WERI-Rb-1 (cell line): ENCODE measurements around the gene PSME3IP1.

Experiments used
- DNase-seq: peaks from one replicate; pipeline ENCODE4 v3.0.0-alpha.2; 2020
- H3K27ac ChIP-seq: fragments of 250-450 bp; sonication (Bioruptor Pico); 2 replicates; pipeline ENCODE4 v1.5.1; 2020; ENCODE audit warnings: mild to moderate bottlenecking, moderate library complexity
- H3K27me3 ChIP-seq: fragments of 250-450 bp; sonication (Bioruptor Pico); 2 replicates; pipeline ENCODE4 v1.5.1; 2021; ENCODE audit warnings: mild to moderate bottlenecking, low read depth, moderate library complexity; ENCODE audit not compliant: insufficient read depth, severe bottlenecking
- H3K36me3 ChIP-seq: fragments of 250-450 bp; sonication (Bioruptor Pico); 2 replicates; pipeline ENCODE4 v1.5.1; 2020; ENCODE audit warnings: mild to moderate bottlenecking, moderate library complexity
- H3K4me3 ChIP-seq: 2 replicates; pipeline ENCODE4 v1.5.1; 2011; ENCODE audit warnings: low read depth, mild to moderate bottlenecking, control low read depth, low read length
- H3K9me3 ChIP-seq: fragments of 250-450 bp; sonication (Bioruptor Pico); 2 replicates; pipeline ENCODE4 v1.5.1; 2021; ENCODE audit warnings: mild to moderate bottlenecking, moderate library complexity; ENCODE audit not compliant: severe bottlenecking
- TF ChIP-seq, protein P1 (sequence below): IDR thresholded peaks from 2 replicates; pipeline ENCODE4 v1.5.1; 2011; ENCODE audit warnings: low read depth, mild to moderate bottlenecking, control low read depth, inconsistent platforms, low read length

Gene PSME3IP1

DNA sequence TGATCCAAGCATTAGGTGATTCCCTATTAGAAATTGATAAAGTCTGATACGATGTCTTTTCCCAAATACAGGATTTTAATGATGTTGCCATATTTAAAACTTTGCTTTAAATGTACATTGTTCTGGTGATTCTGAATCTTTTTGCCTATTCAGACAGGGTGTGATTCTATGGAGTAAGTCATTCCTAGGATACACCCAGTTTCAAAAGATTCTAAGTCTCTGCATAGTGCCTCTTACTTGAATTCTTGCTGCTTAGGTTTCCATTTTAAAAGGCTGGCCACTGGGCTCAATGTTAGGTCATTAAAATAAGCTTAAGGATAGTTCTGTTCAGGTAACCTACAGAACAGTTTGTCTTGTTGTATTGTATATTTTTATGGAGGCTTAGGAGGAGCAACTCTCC is 37.2 kb upstream of the PSME3IP1 start:
- DNase-seq: no peak
- TF ChIP-seq, protein P1, sequence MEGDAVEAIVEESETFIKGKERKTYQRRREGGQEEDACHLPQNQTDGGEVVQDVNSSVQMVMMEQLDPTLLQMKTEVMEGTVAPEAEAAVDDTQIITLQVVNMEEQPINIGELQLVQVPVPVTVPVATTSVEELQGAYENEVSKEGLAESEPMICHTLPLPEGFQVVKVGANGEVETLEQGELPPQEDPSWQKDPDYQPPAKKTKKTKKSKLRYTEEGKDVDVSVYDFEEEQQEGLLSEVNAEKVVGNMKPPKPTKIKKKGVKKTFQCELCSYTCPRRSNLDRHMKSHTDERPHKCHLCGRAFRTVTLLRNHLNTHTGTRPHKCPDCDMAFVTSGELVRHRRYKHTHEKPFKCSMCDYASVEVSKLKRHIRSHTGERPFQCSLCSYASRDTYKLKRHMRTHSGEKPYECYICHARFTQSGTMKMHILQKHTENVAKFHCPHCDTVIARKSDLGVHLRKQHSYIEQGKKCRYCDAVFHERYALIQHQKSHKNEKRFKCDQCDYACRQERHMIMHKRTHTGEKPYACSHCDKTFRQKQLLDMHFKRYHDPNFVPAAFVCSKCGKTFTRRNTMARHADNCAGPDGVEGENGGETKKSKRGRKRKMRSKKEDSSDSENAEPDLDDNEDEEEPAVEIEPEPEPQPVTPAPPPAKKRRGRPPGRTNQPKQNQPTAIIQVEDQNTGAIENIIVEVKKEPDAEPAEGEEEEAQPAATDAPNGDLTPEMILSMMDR: no peak
- no peaks in the 10 kb centered on the region for H3K27me3 ChIP-seq
- no peak overlapping the region for H3K4me3 ChIP-seq
- no peak overlapping the region for H3K27ac ChIP-seq
- no peaks in the 10 kb centered on the region for H3K9me3 ChIP-seq
- peaks cover 87% of the 10 kb centered on the region for H3K36me3 ChIP-seq

DNA sequence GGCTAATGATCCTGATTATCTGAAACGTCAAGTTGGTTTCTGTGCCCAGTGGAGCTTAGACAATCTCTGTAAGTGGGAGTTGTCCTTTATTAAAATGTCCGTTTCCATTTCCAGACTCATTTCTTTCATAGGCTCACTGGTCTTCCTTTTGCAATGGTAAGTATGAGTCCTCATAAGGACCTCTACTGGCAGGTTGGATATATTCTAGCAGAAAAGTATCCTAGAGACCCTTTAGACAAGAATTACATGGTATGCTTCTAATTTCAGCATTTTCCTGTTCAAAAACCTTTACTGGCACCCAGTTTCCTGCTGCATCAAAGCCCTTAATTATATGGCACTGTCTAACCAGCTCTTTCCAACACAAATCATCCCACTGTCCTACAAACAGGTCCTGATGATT is 31.1 kb upstream of the PSME3IP1 start:
- Histone ChIP-seq H3K27ac (no peak overlapping the region), H3K9me3 (no peaks in the 10 kb centered on the region), H3K27me3 (no peaks in the 10 kb centered on the region), H3K4me3 (no peak overlapping the region), H3K36me3 (peaks cover 88% of the 10 kb centered on the region)
- no peak for DNase-seq
- TF ChIP-seq, protein P1: no peak

DNA sequence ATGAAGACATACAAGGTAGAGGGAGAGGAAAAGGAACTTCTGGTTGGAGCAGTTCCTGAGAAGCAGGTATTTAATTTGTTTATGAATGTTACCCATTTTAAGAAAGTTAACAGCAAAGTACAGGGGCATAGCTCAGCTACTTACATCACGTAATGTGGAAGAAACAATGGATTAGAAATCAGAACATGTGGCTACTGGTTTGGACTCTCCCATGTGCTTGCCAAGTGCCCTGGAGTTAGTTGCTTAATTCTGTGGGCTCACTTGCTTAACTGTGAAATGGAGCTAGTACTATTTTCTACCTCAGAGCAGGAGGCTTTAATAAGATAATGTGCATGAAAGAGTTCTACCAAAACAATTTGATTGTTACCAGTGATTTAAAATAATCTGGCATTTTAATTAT is 27.6 kb upstream of the PSME3IP1 start:
- H3K4me3 ChIP-seq: no peak overlapping the region
- H3K27ac ChIP-seq: no peak overlapping the region
- H3K36me3 ChIP-seq: peaks cover 91% of the 10 kb centered on the region
- H3K27me3 ChIP-seq: no peaks in the 10 kb centered on the region
- no peaks in the 10 kb centered on the region for H3K9me3 ChIP-seq
- TF ChIP-seq, protein P1: no peak
- DNase-seq: no peak

DNA sequence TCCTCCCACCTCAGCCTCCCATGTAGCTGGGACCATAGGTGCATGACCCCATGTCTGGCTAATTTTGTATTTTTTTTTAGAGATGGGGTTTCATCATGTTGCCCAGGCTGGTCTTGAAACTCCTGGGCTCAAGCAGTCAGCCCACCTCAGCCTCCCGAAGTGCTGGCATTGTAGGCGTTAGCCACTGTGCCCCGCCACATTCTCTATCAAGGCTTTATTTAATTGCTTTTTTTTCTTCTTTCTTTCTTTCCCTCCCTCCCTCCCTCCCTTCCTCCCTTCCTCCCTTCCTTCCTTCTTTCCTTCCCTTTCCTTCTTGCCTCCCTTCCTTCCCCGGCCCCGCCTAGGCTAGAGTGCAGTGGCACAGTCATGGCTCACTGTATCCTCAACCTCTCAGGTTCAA is 23.9 kb upstream of the PSME3IP1 start:
- TF ChIP-seq, protein P1: no peak
- no peak overlapping the region for H3K27ac ChIP-seq
- no peak for DNase-seq
- no peaks in the 10 kb centered on the region for H3K9me3 ChIP-seq
- H3K27me3 ChIP-seq: no peaks in the 10 kb centered on the region
- H3K36me3 ChIP-seq: peaks cover 85% of the 10 kb centered on the region
- H3K4me3 ChIP-seq: no peak overlapping the region

DNA sequence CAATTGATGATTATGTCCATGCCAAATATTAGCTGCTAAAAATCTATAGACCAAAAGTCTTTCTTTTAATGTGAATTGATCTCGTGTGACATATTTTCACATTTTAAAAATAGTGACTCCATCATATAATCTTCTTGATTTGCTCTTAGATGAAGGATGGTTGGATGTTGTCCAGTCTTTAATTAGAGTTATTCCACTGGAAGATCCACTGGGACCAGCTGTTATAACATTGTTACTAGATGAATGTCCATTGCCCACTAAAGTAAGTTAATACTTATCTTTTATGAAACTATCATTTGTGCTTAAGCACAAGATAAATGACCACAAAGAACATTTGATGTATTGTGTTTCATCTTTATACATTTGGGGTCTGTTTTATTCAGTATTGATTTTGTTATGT is 23.1 kb upstream of the PSME3IP1 start:
- no peaks in the 10 kb centered on the region for H3K9me3 ChIP-seq
- H3K36me3 ChIP-seq: peaks cover 84% of the 10 kb centered on the region

DNA sequence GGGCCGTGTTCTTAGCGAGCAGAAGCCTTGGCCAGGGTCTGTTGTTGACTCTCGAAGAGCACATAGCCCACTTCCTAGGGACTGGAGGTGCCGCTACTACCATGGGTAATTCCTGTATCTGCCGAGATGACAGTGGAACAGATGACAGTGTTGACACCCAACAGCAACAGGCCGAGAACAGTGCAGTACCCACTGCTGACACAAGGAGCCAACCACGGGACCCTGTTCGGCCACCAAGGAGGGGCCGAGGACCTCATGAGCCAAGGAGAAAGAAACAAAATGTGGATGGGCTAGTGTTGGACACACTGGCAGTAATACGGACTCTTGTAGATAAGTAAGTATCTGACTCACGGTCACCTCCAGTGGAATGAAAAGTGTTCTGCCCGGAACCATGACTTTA is 18.8 kb upstream of the PSME3IP1 start:
- no peak overlapping the region for H3K4me3 ChIP-seq
- H3K27me3 ChIP-seq: no peaks in the 10 kb centered on the region
- peak; percentile 11 for DNase-seq
- TF ChIP-seq, protein P1: peak; percentile 31
- H3K27ac ChIP-seq: no peak overlapping the region
- peaks cover 48% of the 10 kb centered on the region for H3K36me3 ChIP-seq
- H3K9me3 ChIP-seq: no peaks in the 10 kb centered on the region

More for the DNA sequence above, 23.1 kb upstream of the PSME3IP1 start:
- Histone ChIP-seq H3K4me3 (no peak overlapping the region), H3K27me3 (no peaks in the 10 kb centered on the region), H3K27ac (no peak overlapping the region)
- TF ChIP-seq, protein P1: no peak
- DNase-seq: no peak
